K562 (cell line): ENCODE measurements around the gene RPS6KA2. TPM values are rescaled to one million over a fixed set of nuclear protein-coding genes. Genes with fewer than 3 reads are reported as not detected.

ENCODE experiments used
- ATAC-seq: fragments of 200-7000 bp; cut with Tn5 transposase; 3 replicates; pipeline ENCODE4 v1.9.1; 2020; ENCODE audit warnings: moderate library complexity
- BruUV-seq: library from RNA; stranded (reverse); fragments of 400-500 nt; replicated peaks from 2 replicates; lab custom pipeline; 2021; lab: Mats Ljungman, UMichigan
- CTCF ChIA-PET: fragments of 300-600 bp; formaldehyde crosslinking; extraction: SDS; loops from one replicate; lab custom pipeline; 2021; ENCODE audit warnings: low intra/inter-chr PET ratio; lab: Yijun Ruan, JAX
- POLR2A ChIA-PET: fragments of 300-600, 350-650 bp; sonication (Branson Sonifier 250); formaldehyde crosslinking; extraction: SDS; loops from one replicate; lab custom pipeline; 2021; ENCODE audit warnings: antibody characterized with exemption, inconsistent platforms; lab: Yijun Ruan, JAX
- DNase-seq, 4 experiments: peaks; one replicate each; pipeline versions ENCODE4 v3.0.0 to v3.0.0-alpha.2; 2011 to 2018; ENCODE audit warnings: low spot score in 3 of 4, mixed read lengths in 3 of 4; ENCODE audit errors: extremely low read depth in 1 of 4
- FAIRE-seq: peaks from 2 replicates; lab custom pipeline; 2011; peaks lifted over from hg19 to GRCh38; lab: Jason Lieb, UNC
- H2AFZ ChIP-seq: 2 replicates; pipeline ENCODE4 v1.6.0; 2011; ENCODE audit warnings: low read depth, low read length, control low read depth, inconsistent platforms
- H3K27ac ChIP-seq: fragments of 200-600 bp; 3 replicates; pipeline ENCODE4 v1.8.0; 2011; ENCODE audit warnings: low read depth, mild to moderate bottlenecking, control low read depth, inconsistent platforms, low read length, moderate library complexity, mixed read lengths; ENCODE audit errors: extremely low read depth
- H3K27me3 ChIP-seq, 2 experiments: fragments of 300-600 bp in 1 of 2; 2 replicates in 1 of 2; 3 replicates in 1 of 2; pipeline versions ENCODE4 v1.6.0 to v1.8.0; 2011; ENCODE audit warnings: inconsistent platforms in 2 of 2, low read length in 2 of 2, mild to moderate bottlenecking in 1 of 2, mixed read lengths in 1 of 2, moderate library complexity in 1 of 2; ENCODE audit not compliant: control insufficient read depth in 2 of 2, insufficient read depth in 2 of 2
- H3K36me3 ChIP-seq: fragments of 300-600 bp; 3 replicates; pipeline ENCODE4 v1.8.0; 2011; ENCODE audit warnings: mild to moderate bottlenecking, low read length, inconsistent platforms; ENCODE audit not compliant: control insufficient read depth, insufficient read depth
- H3K4me1 ChIP-seq, 2 experiments: fragments of 200-600 bp in 1 of 2; replicated peaks in 1 of 2; 2 replicates in 1 of 2; 3 replicates in 1 of 2; pipeline versions ENCODE4 v1.5.1 to v1.8.0; 2011; ENCODE audit warnings: inconsistent platforms in 2 of 2, low read length in 2 of 2, mild to moderate bottlenecking in 1 of 2, mixed read lengths in 1 of 2, moderate library complexity in 1 of 2; ENCODE audit not compliant: control insufficient read depth in 2 of 2, insufficient read depth in 2 of 2
- H3K4me2 ChIP-seq: 2 replicates; pipeline ENCODE4 v1.6.1; 2011; ENCODE audit warnings: low read length, control low read depth, inconsistent platforms, mixed read lengths; ENCODE audit not compliant: insufficient read depth
- H3K4me3 ChIP-seq: fragments of 200-600 bp; sonication (generic), shearing (Covaris generic); 2 replicates; pipeline ENCODE4 v1.5.1; 2016; ENCODE audit warnings: control low read depth, inconsistent platforms
- H3K79me2 ChIP-seq: fragments of 200-600 bp; 3 replicates; pipeline ENCODE4 v1.8.0; 2011; ENCODE audit warnings: low read length, inconsistent platforms; ENCODE audit not compliant: control insufficient read depth, insufficient read depth
- H3K9ac ChIP-seq, 2 experiments: 2 replicates each; pipeline versions ENCODE4 v1.6.0 to v1.6.1; 2011; ENCODE audit warnings: low read depth in 2 of 2, low read length in 2 of 2, control low read depth in 1 of 2, inconsistent platforms in 1 of 2, mild to moderate bottlenecking in 1 of 2, mixed read lengths in 1 of 2; ENCODE audit not compliant: insufficient read depth in 1 of 2
- H3K9me1 ChIP-seq: one replicate; pipeline ENCODE4 v1.6.0; 2011; ENCODE audit warnings: inconsistent platforms, mild to moderate bottlenecking, low read length, moderate library complexity; ENCODE audit not compliant: control insufficient read depth, insufficient read depth
- H3K9me3 ChIP-seq: replicated peaks from 2 replicates; pipeline ENCODE4 v1.5.1; 2011; ENCODE audit warnings: low read depth, low read length, inconsistent platforms; ENCODE audit not compliant: control insufficient read depth, insufficient read depth
- H4K20me1 ChIP-seq: replicated peaks from 2 replicates; pipeline ENCODE4 v1.6.1; 2011; ENCODE audit warnings: low read length, inconsistent platforms, mixed read lengths; ENCODE audit not compliant: control insufficient read depth, insufficient read depth
- CTCFL ChIP-seq: IDR thresholded peaks from 2 replicates; pipeline ENCODE4 v1.6.1; 2011; ENCODE audit warnings: borderline replicate concordance, low read depth, mild to moderate bottlenecking, moderate library complexity, low read length; ENCODE audit not compliant: insufficient read depth, poor library complexity, severe bottlenecking
- E2F3 ChIP-seq: fragments of 250-450 bp; sonication (Bioruptor Pico); IDR thresholded peaks from 2 replicates; pipeline ENCODE4 v1.4.0; 2020; ENCODE audit warnings: mild to moderate bottlenecking
- ELF4 ChIP-seq: fragments of 450-650 bp; formaldehyde crosslinking; IDR thresholded peaks from 2 replicates; pipeline ENCODE4 v1.4.0; 2022; ENCODE audit warnings: missing genetic modification characterization
- NR0B1 ChIP-seq: fragments of 450-650 bp; IDR thresholded peaks from one replicate; pipeline ENCODE4 v1.6.1; 2018; ENCODE audit warnings: mild to moderate bottlenecking, moderate library complexity; ENCODE audit not compliant: partially characterized antibody
- RERE ChIP-seq: sonication (generic); formaldehyde crosslinking; IDR thresholded peaks from 2 replicates; pipeline ENCODE4 v1.8.0; 2023; ENCODE audit warnings: missing genetic modification reagents, mild to moderate bottlenecking, borderline replicate concordance
- SP2 ChIP-seq: IDR thresholded peaks from 2 replicates; pipeline ENCODE4 v1.6.1; 2011; ENCODE audit warnings: mild to moderate bottlenecking, low read depth, low read length, moderate library complexity; ENCODE audit not compliant: poor library complexity, severe bottlenecking; ENCODE audit errors: extremely low read depth
- STAT5A ChIP-seq: IDR thresholded peaks from 2 replicates; pipeline ENCODE4 v1.6.1; 2012; ENCODE audit warnings: low read length, inconsistent platforms, borderline replicate concordance
- ZBTB9 ChIP-seq: fragments of 450-650 bp; formaldehyde crosslinking; IDR thresholded peaks from 2 replicates; pipeline ENCODE4 v1.4.0; 2020; ENCODE audit warnings: mild to moderate bottlenecking, moderate library complexity
- ZFPM2 ChIP-seq: fragments of 250-450 bp; sonication (Bioruptor Pico); IDR thresholded peaks from 2 replicates; pipeline ENCODE4 v1.5.1; 2022; ENCODE audit warnings: mild to moderate bottlenecking
- ZNF12 ChIP-seq: sonication (generic); formaldehyde crosslinking; IDR thresholded peaks from 2 replicates; pipeline ENCODE4 v1.4.0; 2020; ENCODE audit warnings: mild to moderate bottlenecking, missing genetic modification reagents
- ZNF57 ChIP-seq: fragments of 450-650 bp; formaldehyde crosslinking; IDR thresholded peaks from 2 replicates; pipeline ENCODE4 v1.4.0; 2020; ENCODE audit warnings: mild to moderate bottlenecking, moderate library complexity
- WGBS: fragments of 100-300 bp; shearing (Covaris generic); methylation state at CpG from one replicate; pipeline ENCODE4 v1.1.6; 2016; ENCODE audit warnings: low coverage, mixed read lengths; ENCODE audit not compliant: insufficient coverage; ENCODE audit errors: missing lambda C conversion rate; 5-methylcytosine and 5-hydroxymethylcytosine counted together
- in situ Hi-C: fragments of 300-500 bp; cut with MboI; formaldehyde crosslinking; loops from 4 replicates; pipeline ENCODE4 v1.15.0; 2018; ENCODE audit warnings: inconsistent platforms, mixed read lengths
- intact Hi-C: fragments of 100-400 bp; cut with micrococcal nuclease; formaldehyde crosslinking; loops from 2 replicates; pipeline ENCODE4 v1.14.2; 2022
- polyA plus RNA-seq, 8 experiments: library from polyadenylated mRNA; depleted of rRNA in 4 of 8; stranded (reverse) in 5 of 8; unstranded in 3 of 8; fragments of >200 nt; fragmentation: Nextera tagmentation in 2 of 8; fragmentation: Illumina TruSeq in 1 of 8; extraction: Ambion mirVana in 2 of 8; extraction: Trizol in 1 of 8; gene quantifications; 2 replicates each; pipeline versions ENCODE4 v1.2.1 to v1.2.3, GENCODE V29; 2011 to 2014; ENCODE audit warnings: inconsistent platforms in 1 of 8, missing spikeins in 1 of 8
- total RNA-seq, 7 experiments: library from RNA; depleted of rRNA in 6 of 7; stranded (reverse); fragments of >200 nt in 6 of 7; fragmentation: Illumina TruSeq in 2 of 7; extraction: Trizol in 2 of 7; gene quantifications; 2 replicates each; pipeline versions ENCODE4 v1.2.1 to v1.2.3, GENCODE V29; 2011 to 2021; ENCODE audit warnings: low replicate concordance in 1 of 7

The RPS6KA2 gene
- total and polyA plus RNA-seq, 9 of the 15 experiments (the other 6 are each of a cell fraction or from before 2014, with no cell fraction given): 0.29 to 1.00 (median 0.53) TPM

- intact Hi-C loops: no loop called here
- in situ Hi-C loops: no loop called here
- POLR2A ChIA-PET: interaction anchor here (0.9 kb wide), 1 partner anchor 337 kb away, joined by 3 read pairs; no protein-coding TSS in a partner anchor
- H3K27me3 ChIP-seq: peaks cover 44 to 53% of the 10 kb centered on the region in 2 experiments
- no peaks in the 10 kb centered on the region for H3K9me3 ChIP-seq
- no peak overlapping the region for H3K27ac ChIP-seq
- no peaks in the 10 kb centered on the region for H3K4me1 ChIP-seq
- WGBS: 3% methylated on average over 12 of the region's 12 CpGs
- no peaks in the 10 kb centered on the region for H3K36me3 ChIP-seq
- FAIRE-seq: no peak
- BruUV-seq: no TSS peak
- H3K4me3 ChIP-seq: no peak overlapping the region
- no peak for ATAC-seq
- no peak overlapping the region for H3K4me2 ChIP-seq
- H3K9ac ChIP-seq: no peak overlapping the region
- no peak for DNase-seq
- no peak overlapping the region for H2AFZ ChIP-seq
- no peaks in the 10 kb centered on the region for H3K9me1 ChIP-seq
- H3K79me2 ChIP-seq: no peaks in the 10 kb centered on the region
- CTCF ChIA-PET: no interaction called here
- H4K20me1 ChIP-seq: 0 out of 2 replicates have a peak, but pooled peaks cover 4% of the 10 kb centered on the region
- TF ChIP-seq CTCFL: no peak
- no peak for TF ChIP-seq ZNF12 (CRISPR knock-in tag)
- TF ChIP-seq STAT5A: no peak
- no peak for TF ChIP-seq RERE
- TF ChIP-seq ELF4 (CRISPR knock-in tag): no peak
- no peak for TF ChIP-seq E2F3 (CRISPR knock-in tag)
- no peak for TF ChIP-seq NR0B1
- TF ChIP-seq ZBTB9 (CRISPR knock-in tag): no peak
- no peak for TF ChIP-seq ZNF57 (CRISPR knock-in tag)
- TF ChIP-seq SP2: no peak
- TF ChIP-seq ZFPM2 (CRISPR knock-in tag): no peak
These were observed 202.6 kb downstream of the RPS6KA2 start for GRCh38 chr6:166424431-166424830.
